NOMO-1 treated with DMSO at 0.1 percent for 48 hours (cell line): ENCODE measurements around the gene PNPLA7.
A peak's percentile ranks its signal among the peaks of the same experiment; 100 is the strongest.
"Not testable (repeated sequence)": the region's sequence is repeated elsewhere in the genome, so short reads cannot be mapped to it uniquely, and the experiment has no call there.

Source experiments
- DNase-seq: peaks from one replicate; lab custom pipeline; 2025; ENCODE audit not compliant: unreplicated experiment; lab: John Stamatoyannopoulos, UW

Gene PNPLA7

GRCh38 chr9:137482094-137482781, 68.0 kb downstream of the PNPLA7 start:
- peak; percentile 63 for DNase-seq

- no peak for DNase-seq
These were observed 69.2 kb downstream of the PNPLA7 start for GRCh38 chr9:137480686-137481683.

- no peak for DNase-seq
These were observed 70.1 kb downstream of the PNPLA7 start for GRCh38 chr9:137479892-137480685.

DNA sequence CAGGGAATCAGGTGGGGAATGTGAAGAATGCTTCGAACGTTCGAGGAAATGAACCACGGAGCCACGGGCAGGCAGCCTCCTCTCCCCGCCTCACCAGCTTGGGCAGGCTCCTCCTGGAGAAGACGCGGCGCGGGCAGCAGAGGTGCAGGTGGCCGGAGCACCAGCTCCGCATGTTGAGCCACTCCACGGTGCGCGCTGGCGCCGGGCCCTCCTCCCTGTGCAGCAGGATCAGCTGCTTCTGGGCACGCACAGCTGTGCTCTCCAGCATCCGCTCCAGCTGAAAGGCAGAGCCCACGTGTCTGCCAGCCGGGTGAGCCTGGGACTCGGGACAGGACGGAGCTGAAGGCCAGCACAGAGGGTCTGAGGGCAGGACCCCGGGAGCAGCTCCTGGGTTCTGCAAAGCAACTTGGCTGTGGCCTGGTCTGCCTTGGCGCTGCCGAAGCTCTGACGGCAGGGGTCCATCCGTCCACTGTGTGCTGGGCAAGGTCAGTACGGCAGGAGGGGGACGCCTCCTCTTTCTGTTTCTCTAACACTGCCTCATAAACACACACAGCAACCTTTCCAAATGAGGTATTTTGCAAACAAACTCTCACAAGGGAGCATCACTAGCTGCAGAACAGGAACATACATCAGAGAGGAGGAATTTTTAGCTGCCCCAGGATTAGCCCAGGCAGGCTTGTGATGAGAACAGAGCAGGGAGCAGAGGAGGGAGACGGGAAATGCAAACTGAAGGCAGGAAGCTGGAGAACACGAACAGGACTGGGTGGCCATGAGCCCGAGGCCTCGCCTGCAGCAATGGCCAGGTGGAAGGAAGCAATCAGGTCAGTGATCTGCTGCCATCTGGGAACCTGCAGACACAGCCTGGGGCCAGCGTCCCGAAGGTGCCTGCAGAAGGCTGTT, 71.0 kb downstream of the PNPLA7 start:
- no peak for DNase-seq

- no peak for DNase-seq
These were observed 71.6 kb downstream of the PNPLA7 start for GRCh38 chr9:137478613-137478961.

DNA sequence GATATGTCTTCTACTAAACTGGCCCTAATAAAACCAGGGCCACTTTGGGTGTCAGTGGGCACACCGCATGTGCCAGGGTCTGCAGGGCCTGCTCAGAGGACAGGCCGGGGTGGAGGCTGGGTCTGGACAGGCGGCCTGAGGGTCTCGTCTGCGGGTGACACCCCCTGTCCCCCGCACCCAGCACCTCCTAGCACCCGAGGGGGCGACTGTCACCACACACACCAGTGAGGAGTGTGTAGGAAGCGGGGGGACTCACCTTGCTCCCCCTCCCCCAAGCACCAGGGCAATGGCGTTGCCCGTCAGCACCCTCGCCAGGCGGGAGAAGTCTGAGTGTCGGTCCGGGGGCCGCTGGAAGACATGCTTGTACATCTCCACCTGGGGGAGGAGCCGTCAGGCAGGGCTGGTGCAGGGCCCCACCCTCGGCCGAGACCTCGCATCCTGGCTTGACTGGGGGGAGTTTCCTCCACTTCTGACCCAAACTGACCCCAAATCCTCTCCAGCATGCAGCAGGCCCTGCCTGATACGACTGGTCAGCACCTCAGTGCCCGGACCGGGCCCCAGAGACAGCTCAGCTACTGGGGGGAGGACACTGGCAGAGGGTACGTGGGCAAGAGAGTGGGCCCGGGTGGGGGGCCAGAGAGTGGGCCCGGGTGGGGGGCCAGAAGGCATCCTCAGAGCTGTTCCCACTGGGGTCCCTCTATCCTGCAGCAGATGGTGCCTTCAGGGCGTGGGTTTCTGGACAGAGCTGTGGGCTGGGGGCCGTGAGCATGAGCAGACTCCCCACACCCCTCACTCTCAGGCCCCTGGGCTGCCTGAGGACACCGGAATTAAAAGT, 72.2 kb downstream of the PNPLA7 start:
- no peak for DNase-seq

DNA sequence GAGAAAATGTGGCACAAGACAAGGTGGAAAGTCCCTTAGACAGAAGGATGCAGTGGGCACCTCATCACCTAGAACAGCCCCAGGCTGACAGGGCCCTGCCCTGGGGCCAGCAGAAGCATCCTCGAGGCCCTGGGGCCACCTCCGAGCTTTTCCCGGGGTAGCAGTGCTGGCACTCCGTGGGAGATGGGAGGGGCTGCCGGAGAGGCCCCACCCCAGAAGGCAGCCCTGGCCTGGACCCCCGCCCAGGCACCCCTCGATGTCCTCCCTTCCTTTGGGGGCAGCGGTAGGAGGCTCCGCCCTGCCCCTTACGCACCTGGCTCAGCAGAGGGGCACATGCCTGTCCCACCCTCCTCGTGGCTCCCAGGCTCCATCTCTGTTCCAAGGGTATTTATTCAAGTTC, 73.3 kb downstream of the PNPLA7 start:
- DNase-seq: no peak

GRCh38 chr9:137475666-137476065, 74.5 kb downstream of the PNPLA7 start:
- no peak for DNase-seq

GRCh38 chr9:137474271-137474670, 75.9 kb downstream of the PNPLA7 start:
- DNase-seq: no peak

DNA sequence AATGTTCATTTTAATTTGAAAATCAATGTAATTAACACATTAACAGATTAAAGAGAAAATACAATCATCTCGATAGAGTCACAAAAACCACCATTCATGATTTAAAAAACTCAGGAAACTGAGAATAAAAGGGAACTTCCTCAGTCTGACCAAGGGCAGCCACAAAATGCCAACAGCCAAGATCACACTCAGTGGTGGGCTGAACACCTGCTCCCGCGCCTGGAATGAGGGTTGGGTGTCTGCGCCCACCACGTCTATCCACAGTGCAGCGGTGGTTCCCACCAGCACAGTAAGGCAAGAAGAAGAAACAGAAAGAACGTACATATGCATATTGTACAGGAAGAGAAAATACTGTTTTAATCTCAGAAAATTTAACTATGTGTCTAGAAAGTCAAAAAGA, 79.4 kb downstream of the PNPLA7 start:
- peak; percentile 35 for DNase-seq

DNA sequence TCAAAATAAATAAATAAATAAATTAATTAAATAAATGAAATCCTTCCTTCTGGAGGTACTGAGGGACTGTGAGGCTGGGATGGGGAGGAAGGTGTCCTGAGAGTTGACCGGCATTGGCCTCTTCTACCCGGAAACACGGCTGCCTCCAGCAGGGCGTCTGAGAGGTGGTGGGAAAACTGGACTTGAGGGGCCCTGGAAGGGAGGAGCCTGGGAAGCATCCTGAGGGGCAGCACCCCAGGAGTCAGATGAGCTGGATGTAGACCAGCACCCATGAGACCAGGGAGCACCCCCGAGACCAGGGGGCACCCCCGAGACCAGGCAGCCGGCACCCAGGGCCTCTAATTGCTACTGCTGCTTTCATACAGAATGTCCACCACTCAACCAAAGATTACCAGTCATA, 82.3 kb downstream of the PNPLA7 start:
- DNase-seq: no peak

GRCh38 chr9:137467161-137467581, 83.0 kb downstream of the PNPLA7 start:
- no peak for DNase-seq

- DNase-seq: not testable (repeated sequence)
These were observed 83.7 kb downstream of the PNPLA7 start for GRCh38 chr9:137466389-137467085.

DNA sequence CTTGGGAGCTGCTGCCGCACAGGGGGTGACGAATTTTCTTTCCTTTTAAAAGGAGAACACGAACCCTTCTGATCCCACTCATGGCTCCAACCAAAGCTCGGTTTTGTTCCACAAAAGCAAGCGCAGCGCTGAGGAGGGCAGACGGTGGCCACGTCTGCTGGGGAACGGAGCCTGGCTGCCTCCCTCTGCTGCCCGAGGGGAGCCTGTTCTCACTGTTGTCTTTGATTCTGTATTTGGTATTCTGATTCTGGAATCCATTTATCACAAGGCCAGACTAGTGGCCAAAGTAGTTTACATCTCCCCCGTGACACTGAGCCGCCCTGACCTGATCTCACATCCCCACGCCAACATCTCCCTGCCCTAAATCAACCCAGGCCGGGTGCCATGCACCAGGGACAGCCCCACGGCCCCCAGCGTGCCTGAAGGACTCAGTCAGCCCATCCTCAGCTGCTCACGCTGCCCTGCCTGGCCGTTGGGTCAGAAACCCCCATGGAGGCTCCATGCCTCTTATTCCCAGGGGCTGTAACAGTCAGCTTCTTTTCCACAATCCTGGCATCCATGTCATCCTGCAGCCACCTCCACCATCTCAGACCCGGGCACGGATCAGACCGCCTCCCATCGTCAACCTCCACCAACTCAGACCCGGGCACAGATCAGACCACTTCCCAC, 84.3 kb downstream of the PNPLA7 start:
- DNase-seq: no peak

DNA sequence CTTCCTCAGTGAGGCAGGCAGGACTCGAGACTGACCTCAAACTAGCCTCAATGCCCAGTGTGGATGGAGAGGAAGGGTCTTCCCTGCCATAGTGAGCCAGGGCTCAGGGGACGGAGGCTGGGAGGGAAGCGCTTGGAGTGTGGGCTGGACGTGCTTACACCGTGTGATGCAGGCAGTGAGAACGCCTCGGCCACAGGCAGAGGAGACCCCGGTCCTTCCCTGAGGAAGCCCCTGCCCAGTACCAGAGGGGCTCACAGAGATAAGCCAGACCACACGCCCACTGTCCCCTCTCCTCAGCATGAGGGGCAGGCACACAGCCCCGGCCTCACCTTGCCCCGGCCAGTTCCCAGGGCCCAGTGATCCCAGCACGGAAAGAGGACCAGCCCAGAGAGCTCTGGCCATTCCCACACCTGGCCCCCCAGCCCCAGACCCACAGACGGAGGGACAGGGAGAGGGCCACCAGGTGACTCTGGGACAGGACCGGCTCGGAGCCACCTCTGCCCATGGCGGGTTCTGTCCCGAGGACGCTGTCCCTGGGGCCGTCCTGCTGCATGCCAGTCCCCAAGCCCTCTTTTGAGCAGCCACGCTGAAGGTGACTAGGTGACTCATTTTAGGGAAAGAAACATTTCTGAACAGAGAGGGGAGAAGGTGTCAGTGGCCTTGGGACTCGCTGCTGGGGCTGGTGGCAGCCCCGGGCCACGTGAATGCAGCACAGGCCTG, 85.0 kb downstream of the PNPLA7 start:
- DNase-seq: no peak

GRCh38 chr9:137464291-137464999, 85.8 kb downstream of the PNPLA7 start:
- DNase-seq: no peak

GRCh38 chr9:137463931-137464290, 86.3 kb downstream of the PNPLA7 start:
- DNase-seq: no peak
